Superior temporal gyrus (tissue), 1 donor: ENCODE data around the gene SLC35F3.

Source experiments
- DNase-seq: peaks from one replicate; pipeline ENCODE4 v3.0.0-alpha.2; 2016; ENCODE audit errors: extremely low spot score

The SLC35F3 gene

GRCh38 chr1:233972563-233972950, 68.1 kb downstream of the SLC35F3 start:
- DNase-seq, result no peak

- DNase-seq, result no peak
Measured at GRCh38 chr1:233972951-233973635, 68.6 kb downstream of the SLC35F3 start.

GRCh38 chr1:233975486-233975885, 71.0 kb downstream of the SLC35F3 start:
- DNase-seq, result no peak

- no peak for DNase-seq
Measured at GRCh38 chr1:233981042-233981675, 76.7 kb downstream of the SLC35F3 start.

GRCh38 chr1:233982827-233983518, 78.5 kb downstream of the SLC35F3 start:
- no peak for DNase-seq

- no peak for DNase-seq
Measured at GRCh38 chr1:233983811-233984210, 79.3 kb downstream of the SLC35F3 start.

- no peak for DNase-seq
Measured at GRCh38 chr1:233988963-233989696, 84.7 kb downstream of the SLC35F3 start.

- DNase-seq, result no peak
Measured at GRCh38 chr1:233990486-233990885, 86.0 kb downstream of the SLC35F3 start.

GRCh38 chr1:233993651-233994050, 89.2 kb downstream of the SLC35F3 start:
- no peak for DNase-seq

GRCh38 chr1:233994112-233994511, 89.6 kb downstream of the SLC35F3 start:
- DNase-seq, result no peak

GRCh38 chr1:233998456-233998855, 94.0 kb downstream of the SLC35F3 start:
- no peak for DNase-seq

GRCh38 chr1:233998891-233999290, 94.4 kb downstream of the SLC35F3 start:
- no peak for DNase-seq

- peak; percentile 63 for DNase-seq
Measured at GRCh38 chr1:234000557-234001041, 96.1 kb downstream of the SLC35F3 start.

GRCh38 chr1:234001817-234002216, 97.3 kb downstream of the SLC35F3 start:
- DNase-seq, result no peak

- no peak for DNase-seq
Measured at GRCh38 chr1:234004591-234004990, 100.1 kb downstream of the SLC35F3 start.

GRCh38 chr1:234007684-234008083, 103.2 kb downstream of the SLC35F3 start:
- DNase-seq, result no peak

GRCh38 chr1:234008591-234008990, 104.1 kb downstream of the SLC35F3 start:
- no peak for DNase-seq

GRCh38 chr1:234009668-234010067, 105.2 kb downstream of the SLC35F3 start:
- no peak for DNase-seq

- no peak for DNase-seq
Measured at GRCh38 chr1:234014208-234014607, 109.7 kb downstream of the SLC35F3 start.

- DNase-seq, result no peak
Measured at GRCh38 chr1:234018816-234019215, 114.3 kb downstream of the SLC35F3 start.

GRCh38 chr1:234019387-234019786, 114.9 kb downstream of the SLC35F3 start:
- DNase-seq, result no peak

GRCh38 chr1:234022302-234022701, 117.8 kb downstream of the SLC35F3 start:
- DNase-seq, result no peak
